Glutamatergic neuron (in vitro differentiated cells): ENCODE measurements around the gene TMEM108. TPM values are rescaled to one million over a fixed set of nuclear protein-coding genes. Genes with fewer than 3 reads are reported as not detected.

Experiments used
- DNase-seq: peaks from one replicate; pipeline ENCODE4 v3.0.0; 2022
- H3K27ac Mint-ChIP-seq: one replicate; pipeline ENCODE4 v1.8.0; 2020; ENCODE audit warnings: mild to moderate bottlenecking, mixed read lengths, inconsistent platforms; ENCODE audit not compliant: unreplicated experiment
- H3K27me3 Mint-ChIP-seq: one replicate; pipeline ENCODE4 v1.8.0; 2020; ENCODE audit warnings: mild to moderate bottlenecking, moderate library complexity, mixed read lengths, inconsistent platforms; ENCODE audit not compliant: unreplicated experiment
- H3K36me3 Mint-ChIP-seq: one replicate; pipeline ENCODE4 v1.8.0; 2020; ENCODE audit warnings: mild to moderate bottlenecking, mixed read lengths, inconsistent platforms; ENCODE audit not compliant: unreplicated experiment
- H3K4me1 Mint-ChIP-seq: one replicate; pipeline ENCODE4 v1.8.0; 2020; ENCODE audit warnings: mild to moderate bottlenecking, low read depth, mixed read lengths, inconsistent platforms; ENCODE audit not compliant: unreplicated experiment
- H3K4me3 Mint-ChIP-seq: one replicate; pipeline ENCODE4 v1.8.0; 2020; ENCODE audit warnings: mild to moderate bottlenecking, mixed read lengths, inconsistent platforms; ENCODE audit not compliant: unreplicated experiment
- H3K9me3 Mint-ChIP-seq: one replicate; pipeline ENCODE4 v1.8.0; 2020; ENCODE audit warnings: mild to moderate bottlenecking, moderate library complexity, mixed read lengths, inconsistent platforms; ENCODE audit not compliant: unreplicated experiment
- CTCF ChIP-seq: fragments of 200-600 bp; sonication (generic); IDR thresholded peaks from one replicate; pipeline ENCODE4 v1.5.0; 2021; ENCODE audit not compliant: partially characterized antibody, unreplicated experiment
- total RNA-seq: library from RNA; stranded (reverse); fragmentation: NEBNext Ultra II Directional; extraction: Animal tissue kit (Norgen Biotek cat#: 25700); gene quantifications from one replicate; pipeline ENCODE4 v1.2.1, GENCODE V29; 2021; ENCODE audit not compliant: unreplicated experiment

The TMEM108 gene
- total RNA-seq, 1 donor from 2014 or later = 9.0 TPM

- no peaks in the 10 kb centered on the region for H3K36me3 Mint-ChIP-seq
- no peak for DNase-seq
- TF ChIP-seq CTCF = no peak
- H3K27me3 Mint-ChIP-seq = no peaks in the 10 kb centered on the region
- no peak overlapping the region for H3K27ac Mint-ChIP-seq
- no peaks in the 10 kb centered on the region for H3K9me3 Mint-ChIP-seq
- no peak overlapping the region for H3K4me3 Mint-ChIP-seq
- peaks cover 8% of the 10 kb centered on the region for H3K4me1 Mint-ChIP-seq
These were observed 173.3 kb downstream of the TMEM108 start for GRCh38 chr3:133211449-133211848.

- no peak overlapping the region for H3K27ac Mint-ChIP-seq
- no peak overlapping the region for H3K4me3 Mint-ChIP-seq
- no peak for TF ChIP-seq CTCF
- DNase-seq = no peak
- peaks cover 8% of the 10 kb centered on the region for H3K4me1 Mint-ChIP-seq
- H3K27me3 Mint-ChIP-seq = no peaks in the 10 kb centered on the region
- no peaks in the 10 kb centered on the region for H3K36me3 Mint-ChIP-seq
- H3K9me3 Mint-ChIP-seq = no peaks in the 10 kb centered on the region
These were observed 173.7 kb downstream of the TMEM108 start for GRCh38 chr3:133211856-133212255.

DNA sequence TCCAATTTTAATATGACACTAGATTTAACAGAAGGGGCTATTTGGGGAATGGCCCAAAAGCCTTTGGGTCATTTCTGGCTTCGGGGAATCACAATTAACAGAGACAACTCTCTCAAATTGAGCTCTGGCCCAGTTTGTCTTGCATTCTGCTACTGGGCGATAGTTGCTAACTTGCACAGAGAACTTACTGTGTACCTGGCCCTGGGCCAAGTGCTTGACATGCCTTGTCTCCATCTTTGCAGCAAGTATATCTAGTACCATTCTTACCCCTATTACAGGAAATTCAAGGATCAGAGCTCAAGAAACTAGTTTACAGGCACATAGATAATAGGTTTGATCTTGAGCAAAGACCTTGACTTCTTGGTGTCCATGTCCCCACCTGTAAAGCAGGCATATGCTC is 175.7 kb downstream of the TMEM108 start:
- H3K36me3 Mint-ChIP-seq = no peaks in the 10 kb centered on the region
- H3K27ac Mint-ChIP-seq = no peak overlapping the region
- no peaks in the 10 kb centered on the region for H3K27me3 Mint-ChIP-seq
- peaks cover 8% of the 10 kb centered on the region for H3K4me1 Mint-ChIP-seq
- H3K9me3 Mint-ChIP-seq = no peaks in the 10 kb centered on the region
- no peak for DNase-seq
- no peak for TF ChIP-seq CTCF
- no peak overlapping the region for H3K4me3 Mint-ChIP-seq

- H3K4me3 Mint-ChIP-seq = no peak overlapping the region
- H3K9me3 Mint-ChIP-seq = peaks cover 2% of the 10 kb centered on the region
- no peak overlapping the region for H3K27ac Mint-ChIP-seq
- DNase-seq = no peak
- H3K27me3 Mint-ChIP-seq = peaks cover 1% of the 10 kb centered on the region
- H3K36me3 Mint-ChIP-seq = peaks cover 14% of the 10 kb centered on the region
- TF ChIP-seq CTCF = no peak
- H3K4me1 Mint-ChIP-seq = no peaks in the 10 kb centered on the region
These were observed 189.6 kb downstream of the TMEM108 start for GRCh38 chr3:133227813-133228212.

- Mint-ChIP-seq H3K9me3 (no peaks in the 10 kb centered on the region), H3K27me3 (peaks cover 1% of the 10 kb centered on the region), H3K4me3 (no peak overlapping the region), H3K4me1 (no peaks in the 10 kb centered on the region), H3K27ac (no peak overlapping the region), H3K36me3 (no peaks in the 10 kb centered on the region)
- DNase-seq = no peak
- no peak for TF ChIP-seq CTCF
These were observed 192.0 kb downstream of the TMEM108 start for GRCh38 chr3:133230195-133230594.
